ENCODE data around the gene UPF3B. TPM values are rescaled to one million over a fixed set of nuclear protein-coding genes. Genes with fewer than 3 reads are reported as not detected.

The UPF3B gene
- total and polyA plus RNA-seq, 9 of the 15 experiments (the other 6 are each of a cell fraction or from before 2014, with no cell fraction given) = 17.6 to 57.0 (median 32.3) TPM

DNA sequence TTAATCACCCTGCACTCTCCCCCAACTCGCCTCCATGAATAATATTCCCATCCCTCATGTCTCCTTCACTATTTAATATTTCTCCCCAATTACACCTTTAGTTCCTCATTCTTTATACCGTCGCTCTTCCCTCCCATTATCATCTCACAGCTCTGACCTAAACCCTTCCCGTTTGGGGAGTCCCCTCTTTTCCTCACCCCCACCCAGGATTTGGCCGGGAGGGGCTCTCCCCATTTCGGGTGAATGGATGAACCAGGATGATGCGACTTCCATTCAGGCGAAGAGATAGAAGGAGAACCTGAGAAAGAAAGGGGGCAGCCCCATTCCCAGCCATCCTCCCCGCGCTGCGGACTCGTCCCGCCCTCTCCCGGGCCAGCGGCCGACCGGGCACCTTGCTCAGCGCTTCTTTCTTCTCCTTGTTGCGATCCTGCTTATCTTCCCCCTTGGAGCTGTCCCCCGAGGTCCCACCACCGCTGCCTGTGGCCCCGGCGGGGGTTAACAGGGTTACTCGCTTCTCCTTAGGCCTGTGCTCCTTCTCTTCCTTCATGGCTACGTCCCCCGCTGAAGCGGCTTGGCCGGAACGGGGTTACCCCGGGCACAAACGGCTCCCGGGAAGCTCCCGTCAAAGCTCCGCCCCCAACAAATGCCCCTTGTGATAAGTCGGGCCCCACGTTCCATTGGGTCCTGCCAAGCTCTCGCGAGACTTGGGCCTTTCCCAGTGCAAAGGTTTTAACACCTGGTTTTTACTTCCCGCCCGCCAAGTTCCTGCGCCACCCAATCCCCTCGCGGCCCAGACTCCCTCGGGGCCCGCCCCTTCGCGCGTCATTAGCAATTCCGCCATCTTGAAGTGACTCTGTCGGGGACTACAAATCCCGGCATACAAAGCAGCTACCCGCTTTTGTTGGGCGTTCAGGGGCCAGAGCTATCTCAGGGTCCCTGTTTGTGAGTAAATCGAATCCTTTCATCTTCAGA, at the start of gene UPF3B (continued):
- no peak for TF ChIP-seq ZC3H4 (CRISPR knock-in tag; IDR thresholded peaks at IDR 0.05; ENCODE audit: borderline replicate concordance)
- peak; percentile 35; the same call in 1 of the 2 replicates for TF ChIP-seq RB1 (IDR thresholded peaks at IDR 0.05; ENCODE audit: low read depth)
- TF ChIP-seq KLF1 (tag; IDR thresholded peaks at IDR 0.05) = no peak
- TF ChIP-seq SAP30 (IDR thresholded peaks at IDR 0.05; ENCODE audit: borderline replicate concordance, insufficient read depth, low read depth, low read length, poor library complexity, severe bottlenecking) = peak; percentile 39
- TF ChIP-seq ZNF444 (CRISPR knock-in tag; IDR thresholded peaks at IDR 0.05) = no peak
- no peak for TF ChIP-seq ZBTB26 (CRISPR knock-in tag; IDR thresholded peaks at IDR 0.05)
- TF ChIP-seq CCAR2 (IDR thresholded peaks at IDR 0.05; ENCODE audit: low read depth, low read length) = no peak
- TF ChIP-seq, protein P1, sequence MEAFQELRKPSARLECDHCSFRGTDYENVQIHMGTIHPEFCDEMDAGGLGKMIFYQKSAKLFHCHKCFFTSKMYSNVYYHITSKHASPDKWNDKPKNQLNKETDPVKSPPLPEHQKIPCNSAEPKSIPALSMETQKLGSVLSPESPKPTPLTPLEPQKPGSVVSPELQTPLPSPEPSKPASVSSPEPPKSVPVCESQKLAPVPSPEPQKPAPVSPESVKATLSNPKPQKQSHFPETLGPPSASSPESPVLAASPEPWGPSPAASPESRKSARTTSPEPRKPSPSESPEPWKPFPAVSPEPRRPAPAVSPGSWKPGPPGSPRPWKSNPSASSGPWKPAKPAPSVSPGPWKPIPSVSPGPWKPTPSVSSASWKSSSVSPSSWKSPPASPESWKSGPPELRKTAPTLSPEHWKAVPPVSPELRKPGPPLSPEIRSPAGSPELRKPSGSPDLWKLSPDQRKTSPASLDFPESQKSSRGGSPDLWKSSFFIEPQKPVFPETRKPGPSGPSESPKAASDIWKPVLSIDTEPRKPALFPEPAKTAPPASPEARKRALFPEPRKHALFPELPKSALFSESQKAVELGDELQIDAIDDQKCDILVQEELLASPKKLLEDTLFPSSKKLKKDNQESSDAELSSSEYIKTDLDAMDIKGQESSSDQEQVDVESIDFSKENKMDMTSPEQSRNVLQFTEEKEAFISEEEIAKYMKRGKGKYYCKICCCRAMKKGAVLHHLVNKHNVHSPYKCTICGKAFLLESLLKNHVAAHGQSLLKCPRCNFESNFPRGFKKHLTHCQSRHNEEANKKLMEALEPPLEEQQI (IDR thresholded peaks at IDR 0.05) = no peak
- no peak for TF ChIP-seq ZNF77 (CRISPR knock-in tag; IDR thresholded peaks at IDR 0.05)
- TF ChIP-seq ZFPM2 (CRISPR knock-in tag; IDR thresholded peaks at IDR 0.05) = no peak
- TF ChIP-seq CBX3 (IDR thresholded peaks at IDR 0.05; ENCODE audit: borderline replicate concordance in 1 of 2, low read length in 2 of 2) = no peak
- TF ChIP-seq HDAC1 (IDR thresholded peaks at IDR 0.05) = peak in 1 of 2 experiments; percentile 54; a peak in 1 of 4 replicates
- TF ChIP-seq POLR2AphosphoS5 (IDR thresholded peaks at IDR 0.05; ENCODE audit: control insufficient read depth, insufficient read depth, low read depth, low read length) = peak; percentile 65
- no peak for TF ChIP-seq SAFB (IDR thresholded peaks at IDR 0.05; ENCODE audit: borderline replicate concordance, low read depth, low read length)
- TF ChIP-seq HCFC1 (IDR thresholded peaks at IDR 0.05; ENCODE audit: low read depth, low read length) = peak; percentile 87
- no peak for TF ChIP-seq TBL1XR1 (IDR thresholded peaks at IDR 0.05; ENCODE audit: low read length in 2 of 2)
- TF ChIP-seq, protein P2, sequence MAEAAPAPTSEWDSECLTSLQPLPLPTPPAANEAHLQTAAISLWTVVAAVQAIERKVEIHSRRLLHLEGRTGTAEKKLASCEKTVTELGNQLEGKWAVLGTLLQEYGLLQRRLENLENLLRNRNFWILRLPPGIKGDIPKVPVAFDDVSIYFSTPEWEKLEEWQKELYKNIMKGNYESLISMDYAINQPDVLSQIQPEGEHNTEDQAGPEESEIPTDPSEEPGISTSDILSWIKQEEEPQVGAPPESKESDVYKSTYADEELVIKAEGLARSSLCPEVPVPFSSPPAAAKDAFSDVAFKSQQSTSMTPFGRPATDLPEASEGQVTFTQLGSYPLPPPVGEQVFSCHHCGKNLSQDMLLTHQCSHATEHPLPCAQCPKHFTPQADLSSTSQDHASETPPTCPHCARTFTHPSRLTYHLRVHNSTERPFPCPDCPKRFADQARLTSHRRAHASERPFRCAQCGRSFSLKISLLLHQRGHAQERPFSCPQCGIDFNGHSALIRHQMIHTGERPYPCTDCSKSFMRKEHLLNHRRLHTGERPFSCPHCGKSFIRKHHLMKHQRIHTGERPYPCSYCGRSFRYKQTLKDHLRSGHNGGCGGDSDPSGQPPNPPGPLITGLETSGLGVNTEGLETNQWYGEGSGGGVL (CRISPR knock-in tag; IDR thresholded peaks at IDR 0.05) = no peak
- TF ChIP-seq, protein P3, sequence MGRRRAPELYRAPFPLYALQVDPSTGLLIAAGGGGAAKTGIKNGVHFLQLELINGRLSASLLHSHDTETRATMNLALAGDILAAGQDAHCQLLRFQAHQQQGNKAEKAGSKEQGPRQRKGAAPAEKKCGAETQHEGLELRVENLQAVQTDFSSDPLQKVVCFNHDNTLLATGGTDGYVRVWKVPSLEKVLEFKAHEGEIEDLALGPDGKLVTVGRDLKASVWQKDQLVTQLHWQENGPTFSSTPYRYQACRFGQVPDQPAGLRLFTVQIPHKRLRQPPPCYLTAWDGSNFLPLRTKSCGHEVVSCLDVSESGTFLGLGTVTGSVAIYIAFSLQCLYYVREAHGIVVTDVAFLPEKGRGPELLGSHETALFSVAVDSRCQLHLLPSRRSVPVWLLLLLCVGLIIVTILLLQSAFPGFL (CRISPR knock-in tag; IDR thresholded peaks at IDR 0.05) = no peak
- TF ChIP-seq KLF6 (CRISPR knock-in tag; IDR thresholded peaks at IDR 0.05; ENCODE audit: borderline replicate concordance) = no peak
- no peak for TF ChIP-seq BDP1 (IDR thresholded peaks at IDR 0.05; ENCODE audit: insufficient read depth, insufficient read length)
- no peak for TF ChIP-seq NFXL1 (CRISPR knock-in tag; IDR thresholded peaks at IDR 0.05)
